Measurements from ENCODE around the gene KRT84.
"Not testable (repeated sequence)": the region's sequence is repeated elsewhere in the genome, so short reads cannot be mapped to it uniquely, and the experiment has no call there.

Gene KRT84

DNA sequence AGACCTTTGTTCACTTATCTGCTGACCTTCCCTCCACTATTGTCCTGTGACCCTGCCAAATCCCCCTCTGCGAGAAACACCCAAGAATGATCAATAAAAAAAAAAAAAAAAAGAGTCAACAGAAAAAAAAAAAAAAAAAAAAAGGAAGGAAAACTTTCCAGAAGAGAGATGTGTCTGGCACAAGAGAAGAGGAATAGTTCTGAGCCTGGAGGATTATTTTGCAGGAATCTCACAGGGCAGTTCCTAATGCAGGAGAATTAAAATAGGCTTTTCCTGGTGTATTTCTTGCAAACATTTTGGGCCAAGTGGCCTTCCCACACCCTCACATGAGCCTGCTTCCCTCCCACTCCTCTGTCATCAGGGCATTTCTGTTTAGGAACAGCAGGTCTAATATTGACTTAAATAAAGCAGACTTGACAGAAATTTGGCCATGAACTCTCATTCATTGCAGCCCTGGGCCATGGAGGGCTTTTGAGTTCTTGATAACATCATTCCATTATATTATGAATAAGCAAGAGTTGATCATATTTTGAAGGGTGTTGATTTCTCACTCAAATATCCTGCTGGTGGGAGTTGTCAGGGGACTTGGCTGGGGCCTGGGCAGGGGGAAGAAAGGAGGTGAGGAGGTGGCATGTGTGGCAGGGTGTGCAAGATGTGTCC, 25.3 kb upstream of the KRT84 start:
- not testable (repeated sequence) for DNase-seq (ENCODE audit: low read depth in 2 of 2)

DNA sequence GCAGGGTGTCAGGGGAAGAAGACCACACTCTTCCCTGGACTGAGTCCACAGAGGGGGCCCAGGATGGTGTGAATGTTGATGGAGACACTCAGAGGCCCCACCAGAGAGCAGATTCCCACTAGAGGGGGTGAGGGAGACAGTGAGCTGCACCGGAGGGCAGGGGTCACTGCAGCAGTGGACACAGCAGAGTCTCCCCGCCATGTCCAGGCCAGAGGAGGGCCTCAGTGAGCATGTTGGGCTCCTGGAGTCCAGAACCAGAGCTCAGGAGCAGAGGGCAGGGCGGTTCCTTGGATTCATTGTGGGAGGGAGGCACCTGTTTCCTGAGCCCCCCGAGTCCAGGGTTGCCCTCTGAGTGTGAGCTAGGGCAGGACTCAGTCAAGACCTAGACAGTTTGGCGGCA, 22.5 kb upstream of the KRT84 start:
- DNase-seq (ENCODE audit: low read depth in 2 of 2): no peak

DNA sequence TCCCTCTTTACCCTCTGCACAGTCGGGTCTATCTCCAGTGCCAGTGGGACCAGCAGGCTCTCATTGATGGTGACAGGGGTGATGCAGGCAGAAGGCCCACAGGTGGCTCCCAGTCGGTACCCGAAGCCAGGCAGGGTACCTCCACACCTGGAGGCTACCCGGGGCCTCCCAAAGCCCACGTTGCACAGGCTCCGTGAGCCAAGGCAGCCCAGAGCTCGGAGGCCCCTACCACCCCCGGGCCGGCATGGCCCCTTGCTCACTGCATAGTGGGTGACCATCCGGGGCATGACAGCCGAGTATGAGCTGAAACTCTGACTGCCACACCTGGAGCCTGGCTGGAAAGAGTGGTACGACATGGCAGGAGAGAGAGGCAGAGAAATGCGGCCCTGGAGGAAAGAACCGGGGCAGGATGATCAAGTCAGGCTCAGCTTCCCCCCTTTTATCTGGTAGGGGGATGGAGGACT, 20.5 kb upstream of the KRT84 start, which contains the start of gene KRT82:
TSS of gene KRT82 (minus strand) at position 414 of the 464 bp plus-strand sequence. CDS start at position 356, 58 bp downstream.
- DNase-seq (ENCODE audit: low read depth in 2 of 2): no peak

DNA sequence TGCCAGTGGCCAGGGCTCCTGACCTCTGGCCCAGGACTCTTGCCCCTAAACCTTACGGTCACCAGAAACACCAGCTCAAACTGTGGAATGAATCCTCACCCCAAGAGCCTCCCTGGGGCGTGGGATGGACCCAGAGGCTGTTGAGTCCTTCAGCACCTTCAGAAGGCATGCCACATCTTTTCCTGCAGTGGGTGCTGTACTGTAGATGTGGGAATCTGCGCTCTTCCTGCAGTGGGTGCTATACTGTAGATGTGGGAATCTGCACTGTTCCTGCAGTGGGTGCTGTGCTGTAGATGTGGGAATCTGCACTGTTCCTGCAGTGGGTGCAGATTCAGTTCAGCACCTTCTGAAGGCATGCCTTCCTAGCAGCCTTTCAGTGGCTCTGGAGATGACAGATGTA, 19.5 kb upstream of the KRT84 start:
- no peak for DNase-seq (ENCODE audit: low read depth in 2 of 2)

DNA sequence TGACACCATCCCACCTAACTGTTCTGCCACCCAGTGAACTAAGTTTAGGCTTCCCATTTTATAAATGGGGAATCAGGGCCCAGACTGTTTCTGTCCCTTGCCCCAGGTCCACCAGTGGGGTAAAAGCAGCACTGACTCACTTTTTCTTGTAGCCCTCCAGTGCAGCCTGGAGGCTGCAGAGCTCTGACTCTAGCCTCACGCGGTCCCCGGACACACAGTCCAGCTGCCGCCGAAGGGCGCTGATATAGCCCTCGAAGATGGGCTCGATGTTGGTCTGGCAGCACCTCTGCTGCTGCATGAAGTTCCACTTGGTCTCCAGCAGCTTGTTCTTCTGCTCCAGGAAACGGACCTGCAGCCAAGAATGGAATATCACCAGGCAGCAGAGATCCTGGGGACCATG, 18.1 kb upstream of the KRT84 start:
- DNase-seq (ENCODE audit: low read depth in 2 of 2): no peak

DNA sequence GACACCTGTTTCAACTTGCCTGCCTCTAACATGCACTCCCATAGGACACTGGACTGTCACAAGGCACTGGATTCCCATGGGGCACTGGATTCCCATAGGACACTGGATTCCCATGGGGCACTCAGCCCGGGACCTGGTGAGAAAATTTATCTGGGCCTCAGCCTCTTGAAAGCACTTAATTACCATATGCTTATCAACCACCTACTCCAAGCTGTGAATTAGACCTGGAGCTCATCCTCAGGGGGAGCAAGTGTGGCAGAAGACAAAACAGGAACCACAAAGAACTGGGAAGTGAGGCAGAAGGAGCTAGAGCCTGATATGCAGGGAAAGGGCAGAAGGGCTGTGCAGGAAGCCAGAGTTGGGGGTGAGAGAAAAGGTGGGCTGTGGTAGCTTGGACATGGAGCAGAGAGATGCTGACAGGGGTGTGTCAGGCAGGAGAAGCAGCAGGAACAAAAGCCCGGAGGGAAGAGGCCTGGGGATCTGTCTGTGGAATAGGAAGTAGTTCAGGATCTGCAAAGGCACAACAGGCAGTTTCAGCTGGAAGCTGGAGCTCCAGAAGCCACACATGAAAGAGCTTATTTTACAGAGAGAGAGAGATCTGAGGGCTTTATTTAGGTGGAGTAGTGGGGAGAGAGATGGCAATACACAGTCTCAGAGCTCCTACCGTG, 17.6 kb upstream of the KRT84 start:
- DNase-seq (ENCODE audit: low read depth in 2 of 2): no peak

DNA sequence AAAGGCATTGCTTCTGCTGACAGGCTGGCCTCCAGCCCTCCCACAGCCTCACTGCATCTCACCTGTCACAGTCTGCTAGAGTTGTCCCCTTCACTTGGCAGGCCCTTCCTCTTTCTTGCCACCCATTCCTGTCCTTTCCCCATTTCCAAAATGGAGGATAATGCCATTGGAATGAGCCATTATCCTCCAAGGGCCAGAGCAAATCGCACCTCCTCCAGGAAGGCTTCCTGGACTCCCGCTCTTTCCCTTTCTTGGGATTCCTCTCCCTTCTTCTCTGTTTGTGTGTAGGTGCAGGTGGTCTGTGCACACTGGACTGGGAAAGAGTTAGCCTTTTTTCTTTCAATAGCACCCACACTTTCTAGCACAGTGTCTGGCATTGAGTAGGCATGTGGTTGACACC, 16.9 kb upstream of the KRT84 start:
- DNase-seq (ENCODE audit: low read depth in 2 of 2): no peak

DNA sequence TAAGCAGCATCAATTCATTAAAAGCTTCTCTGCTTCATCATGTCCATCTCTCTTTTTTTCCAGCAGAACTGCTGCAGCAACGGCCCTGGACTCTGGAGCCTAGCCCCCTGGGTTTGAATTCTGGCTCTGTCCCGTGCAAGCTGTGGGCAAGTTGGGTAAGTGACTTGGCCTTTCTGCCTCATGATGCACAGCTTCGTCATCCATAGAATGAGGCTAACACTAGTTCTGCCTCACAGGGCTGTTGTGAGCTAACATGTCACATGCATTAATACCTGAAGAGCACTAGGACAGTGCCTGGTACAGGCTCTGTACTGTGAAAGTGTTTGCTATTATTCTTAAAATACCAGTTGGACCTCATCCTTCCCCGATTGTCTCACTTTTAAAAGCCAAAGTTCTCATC, 16.5 kb upstream of the KRT84 start:
- DNase-seq (ENCODE audit: low read depth in 2 of 2): no peak

DNA sequence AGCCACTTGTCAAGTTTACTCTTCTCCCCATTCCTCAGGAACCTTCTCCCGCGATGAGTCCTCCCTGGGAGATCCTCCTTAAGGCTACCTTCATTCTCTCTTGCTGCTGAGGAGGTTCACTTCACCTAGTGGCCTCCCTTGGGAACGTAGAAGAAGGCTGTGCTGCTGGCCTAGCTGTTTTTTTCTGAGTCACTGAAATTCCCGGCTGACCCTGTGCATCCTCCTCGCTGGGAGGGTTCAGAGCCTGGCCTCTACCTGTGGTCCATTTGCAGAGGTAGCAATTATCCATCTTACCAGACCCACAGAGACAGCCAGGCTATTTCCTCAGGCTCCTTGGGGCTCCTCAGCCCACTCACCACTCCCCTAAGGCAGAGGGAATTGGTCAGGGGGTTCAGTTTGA, 16.1 kb upstream of the KRT84 start:
- no peak for DNase-seq (ENCODE audit: low read depth in 2 of 2)

DNA sequence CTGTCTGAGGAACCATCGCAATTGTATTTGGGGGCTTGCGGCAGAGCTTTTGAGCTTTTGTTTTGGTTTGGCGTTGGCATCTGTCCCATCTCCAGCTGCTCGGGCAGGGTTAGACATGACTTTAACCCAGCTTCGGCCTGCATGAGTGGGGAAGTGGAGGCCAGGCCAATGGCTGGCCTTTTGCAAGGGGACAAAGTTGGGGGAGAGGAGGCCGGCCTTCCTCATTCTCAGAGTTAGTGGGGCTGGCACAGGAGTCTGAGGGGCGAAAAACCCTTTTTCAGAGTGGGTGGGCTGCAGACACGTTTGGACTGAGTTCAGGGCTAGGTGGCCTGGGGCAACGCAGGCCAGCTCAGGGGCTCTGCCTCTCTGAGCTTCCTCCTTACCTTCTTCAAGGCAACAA, 15.5 kb upstream of the KRT84 start:
- no peak for DNase-seq (ENCODE audit: low read depth in 2 of 2)

DNA sequence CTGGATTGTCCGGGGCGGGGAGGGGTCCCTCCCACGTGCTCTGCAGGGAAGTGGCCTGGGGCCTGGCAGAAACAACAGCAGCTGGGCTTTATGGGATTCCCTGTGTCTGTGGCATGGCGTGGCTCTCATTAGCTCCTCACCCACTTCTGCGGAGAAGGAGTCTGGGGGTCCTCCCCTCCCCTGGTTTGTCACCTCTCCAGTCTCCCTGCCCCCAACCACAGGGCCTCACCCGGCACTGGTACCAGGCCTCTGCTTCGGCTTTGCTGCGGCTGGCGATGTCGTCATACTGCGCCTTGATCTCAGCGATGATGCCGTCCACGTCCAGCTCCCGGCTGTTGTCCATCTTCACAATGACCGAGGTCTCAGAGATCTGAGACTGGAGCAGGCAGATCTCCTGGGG, 14.3 kb upstream of the KRT84 start:
- no peak for DNase-seq (ENCODE audit: low read depth in 2 of 2)

DNA sequence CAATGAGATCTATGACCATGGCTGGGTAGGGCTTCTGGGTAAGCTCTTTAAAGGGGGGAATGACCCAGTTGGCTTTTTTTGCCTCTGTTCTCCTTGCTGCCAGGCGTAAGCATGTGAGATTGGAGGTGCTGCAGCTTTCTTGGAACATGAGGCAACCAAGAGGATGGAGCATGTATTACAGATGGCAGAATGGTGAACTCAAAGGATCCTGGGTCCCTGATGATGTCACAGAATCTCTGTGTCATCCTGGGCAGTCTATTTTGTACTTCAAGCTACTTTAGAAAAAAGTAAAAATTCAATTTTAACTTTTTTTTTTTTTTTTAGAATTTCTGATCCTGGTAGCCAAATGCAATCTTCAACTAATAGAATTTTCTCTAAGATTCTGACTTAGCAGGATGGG, 12.7 kb upstream of the KRT84 start:
- DNase-seq (ENCODE audit: low read depth in 2 of 2): no peak

DNA sequence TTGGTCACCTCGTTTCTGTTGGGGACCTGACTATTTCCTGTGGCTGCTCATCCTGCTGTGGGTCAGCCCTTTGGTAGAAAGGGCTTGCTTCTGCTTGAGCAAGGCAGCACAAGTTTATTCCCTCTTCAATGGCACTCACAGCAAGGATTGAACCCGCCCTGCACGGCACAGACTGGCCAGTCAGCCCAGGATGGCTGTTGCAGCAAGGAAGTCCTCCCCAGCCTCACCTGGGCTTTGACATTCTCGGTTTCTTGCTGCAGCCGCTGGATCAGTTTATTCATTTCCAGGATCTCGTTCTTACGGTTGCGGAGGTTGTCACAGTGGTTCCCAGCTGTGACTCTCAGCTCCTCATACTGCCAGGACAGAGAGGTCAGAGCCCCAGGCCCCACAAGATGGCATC, 11.2 kb upstream of the KRT84 start:
- DNase-seq (ENCODE audit: low read depth in 2 of 2): no peak

DNA sequence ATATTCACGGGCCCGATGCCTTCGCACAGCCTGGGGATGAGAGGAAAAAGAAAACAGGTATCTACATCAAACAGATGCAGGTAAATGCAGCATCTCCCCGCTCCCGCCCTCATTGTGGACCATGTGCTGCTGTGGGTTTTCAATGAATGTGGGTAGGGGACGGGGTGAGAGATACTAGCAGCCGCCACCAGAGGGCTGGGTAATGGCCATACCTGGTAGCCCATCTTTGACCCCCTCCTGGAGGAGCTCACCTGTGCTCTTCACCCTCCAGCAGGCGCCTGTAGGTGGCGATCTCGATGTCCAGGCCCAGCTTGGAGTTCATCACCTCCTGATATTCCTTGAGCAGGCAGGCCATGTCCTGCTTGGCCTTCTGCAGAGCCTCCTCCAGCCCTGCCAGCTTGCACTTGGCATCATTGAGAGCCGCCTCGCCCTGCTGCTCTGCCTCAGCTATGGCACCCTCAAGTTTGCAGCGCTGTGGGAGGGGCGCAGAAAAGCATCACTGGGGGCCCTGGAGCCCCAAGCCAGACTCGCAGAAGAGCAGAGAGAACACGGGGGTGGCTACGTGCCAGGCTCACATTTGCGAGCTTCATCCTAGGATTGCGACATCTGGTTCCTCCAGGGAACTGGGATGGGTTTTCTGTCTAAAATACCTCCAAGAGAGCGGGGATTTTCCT, 10.4 kb upstream of the KRT84 start:
- peak; percentile 18 to 26 for DNase-seq (ENCODE audit: low read depth in 2 of 2)

DNA sequence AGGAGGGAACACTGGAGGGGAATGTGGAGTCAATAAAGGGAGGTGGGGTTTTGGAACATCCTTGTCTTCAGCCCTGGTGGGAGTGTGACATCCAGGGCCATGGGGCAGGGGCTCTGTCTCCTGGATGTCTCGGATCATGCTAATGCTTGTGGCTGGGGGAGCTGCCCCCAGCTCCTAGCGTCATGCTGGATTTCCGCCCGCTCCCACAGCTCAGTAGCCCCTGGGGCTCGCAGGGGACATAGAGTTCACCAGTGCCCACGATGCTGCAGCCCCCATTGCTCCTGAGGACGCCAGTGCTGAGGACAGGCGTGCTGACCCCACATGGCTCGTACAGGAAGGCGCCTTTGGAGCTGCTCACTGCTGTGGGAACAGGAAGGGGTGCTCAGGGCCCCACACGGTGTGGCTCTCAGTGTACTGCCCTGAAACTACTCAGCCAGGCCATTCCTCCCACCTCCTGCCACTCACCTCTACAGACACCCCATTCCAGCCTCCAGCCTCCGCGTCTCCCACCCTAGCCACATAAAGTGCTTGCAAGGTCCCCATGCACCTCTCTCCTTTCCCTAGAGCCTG, 9.5 kb upstream of the KRT84 start:
- no peak for DNase-seq (ENCODE audit: low read depth in 2 of 2)

DNA sequence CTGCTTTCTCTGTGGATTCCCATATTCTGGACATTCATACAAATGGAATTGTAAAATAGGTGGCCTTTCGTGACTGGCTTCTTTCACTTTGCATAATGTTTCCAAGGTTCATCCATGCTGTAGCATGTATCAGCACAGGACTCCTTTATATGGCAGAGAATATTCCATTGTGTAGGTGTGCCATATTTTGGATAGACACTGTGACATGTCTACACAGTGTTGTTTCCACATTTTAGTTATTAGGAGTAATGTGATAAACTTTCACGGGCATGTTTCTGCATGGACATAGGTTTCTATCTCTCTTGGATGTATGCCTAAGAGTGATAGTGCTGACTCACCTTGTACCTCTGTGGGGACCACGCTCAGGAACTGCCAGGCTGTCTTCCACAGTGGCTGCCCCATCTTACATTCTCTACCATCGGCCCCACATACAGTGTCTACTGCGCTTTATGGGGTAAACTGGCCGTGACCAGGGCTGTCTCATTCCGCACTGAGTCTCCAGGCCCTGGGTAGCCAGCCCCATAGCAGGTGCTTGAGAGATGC, 7.1 kb upstream of the KRT84 start:
- no peak for DNase-seq (ENCODE audit: low read depth in 2 of 2)

DNA sequence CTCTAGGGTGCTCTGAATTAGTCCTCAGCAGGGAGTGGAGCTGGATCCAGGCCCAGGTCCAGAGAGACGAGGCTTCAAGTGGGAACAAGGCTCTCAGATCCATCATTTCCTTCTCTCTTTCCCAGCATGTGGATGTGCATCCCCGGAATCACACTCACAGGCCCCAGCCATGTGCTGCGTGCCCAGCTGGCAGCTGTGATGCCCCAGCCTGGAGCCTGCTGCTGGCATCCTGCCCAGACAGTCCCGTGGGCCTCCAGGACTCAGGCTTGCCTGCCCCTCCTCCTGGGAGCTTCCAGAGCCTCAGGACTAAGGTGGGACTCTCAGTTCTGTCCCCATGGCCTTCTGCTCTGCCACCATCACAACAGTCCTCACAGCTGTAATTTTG, 6.2 kb upstream of the KRT84 start:
- DNase-seq (ENCODE audit: low read depth in 2 of 2): no peak

DNA sequence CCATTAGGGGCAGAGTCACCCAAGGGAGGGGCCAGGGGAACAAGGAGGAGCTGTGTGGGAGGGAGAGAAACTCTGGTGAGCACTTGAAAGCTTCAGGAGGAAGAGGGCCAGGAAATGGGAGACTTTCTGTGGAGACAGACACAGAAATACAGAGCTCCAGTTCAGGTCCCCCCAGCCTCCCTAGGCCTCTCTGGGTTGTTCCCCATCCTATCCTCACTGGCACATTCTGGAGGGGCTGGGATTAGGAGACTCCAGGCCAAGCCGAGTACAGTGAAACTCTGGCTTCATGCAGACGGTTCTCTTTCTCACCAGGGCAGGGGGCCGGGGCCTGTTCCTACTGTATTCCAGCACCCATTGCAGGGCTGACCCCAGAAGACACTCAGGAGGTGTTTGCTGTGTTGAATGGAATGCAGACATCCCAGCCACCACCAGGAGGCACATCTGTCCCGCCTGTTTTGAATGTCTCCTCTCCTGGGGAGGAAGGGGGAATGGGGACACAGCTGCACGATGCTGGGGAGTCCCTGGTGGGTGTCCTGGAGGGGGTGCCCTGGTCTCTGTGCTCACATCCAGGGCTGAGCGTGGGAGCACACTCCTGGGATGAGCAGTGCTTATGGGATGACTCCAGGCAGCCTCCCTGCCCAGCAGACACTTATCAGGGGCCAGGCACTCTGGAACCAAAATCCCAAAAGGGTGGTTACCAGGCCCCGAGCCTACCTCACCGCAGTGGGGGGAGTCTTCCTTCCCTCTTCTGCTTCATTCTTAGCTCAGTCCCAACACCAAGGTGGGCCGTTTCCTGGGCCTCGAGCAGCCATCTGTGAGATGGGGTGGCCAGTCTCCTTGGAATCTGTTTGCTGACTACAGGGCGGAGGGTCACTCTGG, 5.5 kb upstream of the KRT84 start:
- no peak for DNase-seq (ENCODE audit: low read depth in 2 of 2)

DNA sequence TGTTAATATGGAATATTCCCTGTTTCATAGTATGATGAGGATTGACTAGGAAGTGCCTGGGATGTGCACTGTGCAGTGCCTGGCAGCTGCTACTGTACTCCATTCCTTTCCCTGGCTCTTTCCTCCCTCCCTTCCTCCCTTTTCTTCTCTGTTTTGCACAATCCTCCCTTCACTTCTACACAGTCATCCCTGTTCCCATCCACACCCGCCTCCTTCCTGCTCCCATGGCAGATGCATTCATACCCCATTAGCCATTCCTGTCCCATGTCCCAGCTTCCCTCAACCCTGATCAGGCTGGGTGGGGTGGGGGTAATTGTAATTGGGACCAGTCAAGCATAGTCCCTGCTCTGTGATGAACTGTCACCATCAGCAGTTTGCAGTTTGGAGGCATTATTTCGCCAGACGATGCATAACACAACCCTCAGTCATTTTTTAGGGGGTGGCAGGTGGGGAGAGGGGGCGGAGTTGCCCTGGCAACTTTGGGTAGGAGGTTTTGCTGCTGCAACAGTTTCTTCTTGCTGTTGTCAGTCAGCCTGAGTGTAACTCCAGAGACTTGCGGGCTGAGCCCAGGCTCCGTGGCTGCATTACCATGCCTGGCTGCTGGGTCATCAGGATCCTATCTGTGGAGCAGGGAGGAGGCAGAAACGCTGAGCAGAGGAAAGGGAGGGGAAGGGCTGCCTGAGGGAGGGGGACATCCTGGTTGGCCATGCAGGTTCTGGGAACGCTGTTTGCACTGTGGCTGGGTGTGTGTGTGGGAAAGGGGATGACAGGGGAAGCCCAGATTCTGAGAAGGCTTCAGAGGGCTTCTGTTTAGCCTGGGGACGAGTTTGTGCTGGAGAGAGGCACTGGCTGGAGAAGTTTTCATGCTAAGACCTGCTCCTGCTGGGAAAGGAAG, 4.1 kb upstream of the KRT84 start:
- no peak for DNase-seq (ENCODE audit: low read depth in 2 of 2)

DNA sequence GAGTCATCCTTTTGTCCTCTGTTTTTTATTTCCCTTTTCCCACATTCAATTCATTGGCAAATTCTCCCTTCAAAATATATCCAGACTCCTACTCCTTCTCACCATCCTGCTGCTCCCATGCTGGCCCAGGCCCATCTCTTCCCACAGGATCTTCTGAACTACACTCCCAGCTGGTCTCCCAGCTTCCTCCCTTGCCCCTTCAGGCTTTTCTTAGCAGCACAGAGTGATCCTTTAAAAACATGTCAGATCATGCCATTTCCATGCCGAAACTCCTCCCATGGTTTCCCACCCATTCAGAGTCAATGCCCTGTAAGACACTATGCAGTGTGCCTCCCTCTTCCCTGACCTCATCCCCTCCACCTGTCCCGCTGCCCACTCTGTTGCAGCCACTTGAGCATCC, 2.4 kb upstream of the KRT84 start:
- DNase-seq (ENCODE audit: low read depth in 2 of 2): no peak
